Measurements from ENCODE around the gene SYT4. TPM values are rescaled to one million over a fixed set of nuclear protein-coding genes. Genes with fewer than 3 reads are reported as not detected.
"Not testable (repeated sequence)": the region's sequence is repeated elsewhere in the genome, so short reads cannot be mapped to it uniquely, and the experiment has no call there.

Gene SYT4
- polyA plus RNA-seq, result 1 to 10 TPM in 1 of 3 donors, under 1 TPM in 2; 0.43 to 1.2 (median 0.79) TPM

GRCh38 chr18:43277164-43277600 is at the start of gene SYT4:
TSS of gene SYT4 (minus strand) at chr18:43277490. CDS start at chr18:43277281, 209 bp downstream.
- 1 to 3% (median 3%) methylated on average over 20 of the region's 20 CpGs for WGBS, 3 donors
- H3K27ac ChIP-seq (ENCODE audit: low read depth, low read length), result no peak within 1 kb of the TSS

- H3K27ac ChIP-seq (ENCODE audit: low read depth, low read length), result no peak overlapping the region
- 76 to 100% (median 88%) methylated on average over 1 of the region's 1 CpG for WGBS, 3 donors
Measured at GRCh38 chr18:43322132-43322531, 44.8 kb upstream of the SYT4 start.

GRCh38 chr18:43314941-43315340 is 37.7 kb upstream of the SYT4 start:
- no peak overlapping the region for H3K27ac ChIP-seq (ENCODE audit: low read depth, low read length)
- 63 to 76% (median 72%) methylated on average over 3 of the region's 3 CpGs for WGBS, 3 donors

GRCh38 chr18:43312891-43313290 is 35.6 kb upstream of the SYT4 start:
- no peak overlapping the region for H3K27ac ChIP-seq (ENCODE audit: low read depth, low read length)
- 63 to 94% (median 76%) methylated on average over 1 of the region's 1 CpG for WGBS, 3 donors

- no peak overlapping the region for H3K27ac ChIP-seq (ENCODE audit: low read depth, low read length)
- 45 to 53% (median 52%) methylated on average over 1 of the region's 1 CpG for WGBS, 3 donors
Measured at GRCh38 chr18:43310239-43310638, 32.9 kb upstream of the SYT4 start.

GRCh38 chr18:43303376-43303775 is 26.1 kb upstream of the SYT4 start:
- H3K27ac ChIP-seq (ENCODE audit: low read depth, low read length), result no peak overlapping the region
- 70 to 75% (median 74%) methylated on average over 2 of the region's 2 CpGs for WGBS, 3 donors

- 69 to 83% (median 82%) methylated on average over 10 to 11 of the region's 11 CpGs for WGBS, 3 donors
- not testable (repeated sequence) for H3K27ac ChIP-seq (ENCODE audit: low read depth, low read length)
Measured at GRCh38 chr18:43286187-43286586, 8.9 kb upstream of the SYT4 start.

GRCh38 chr18:43283299-43283698 is 6.0 kb upstream of the SYT4 start:
- no peak overlapping the region for H3K27ac ChIP-seq (ENCODE audit: low read depth, low read length)
- WGBS, 3 donors, result 88 to 95% (median 93%) methylated on average over 16 of the region's 16 CpGs

GRCh38 chr18:43279015-43279744 is 1.9 kb upstream of the SYT4 start:
- 2 to 9% (median 8%) methylated on average over 6 of the region's 6 CpGs for WGBS, 3 donors

GRCh38 chr18:43278355-43278754 is 1.1 kb upstream of the SYT4 start:
- H3K27ac ChIP-seq (ENCODE audit: low read depth, low read length), result no peak overlapping the region

More at GRCh38 chr18:43279015-43279744, 1.9 kb upstream of the SYT4 start:
- no peak overlapping the region for H3K27ac ChIP-seq (ENCODE audit: low read depth, low read length)

- WGBS, 3 donors, result 63 to 76% (median 75%) methylated on average over 3 of the region's 3 CpGs
Measured at GRCh38 chr18:43276491-43276890, 799 bp downstream of the SYT4 start.

GRCh38 chr18:43275546-43275945 is 1.7 kb downstream of the SYT4 start:
- WGBS, 3 donors, result 70 to 89% (median 85%) methylated on average over 1 of the region's 1 CpG
- no peak overlapping the region for H3K27ac ChIP-seq (ENCODE audit: low read depth, low read length)

More at GRCh38 chr18:43276491-43276890, 799 bp downstream of the SYT4 start:
- no peak overlapping the region for H3K27ac ChIP-seq (ENCODE audit: low read depth, low read length)

GRCh38 chr18:43274526-43274925 is 2.8 kb downstream of the SYT4 start:
- H3K27ac ChIP-seq (ENCODE audit: low read depth, low read length), result no peak overlapping the region
- 53 to 73% (median 60%) methylated on average over 1 of the region's 1 CpG for WGBS, 3 donors

GRCh38 chr18:43271593-43272432 is 5.5 kb downstream of the SYT4 start:
- no peak overlapping the region for H3K27ac ChIP-seq (ENCODE audit: low read depth, low read length)
- 26 to 37% (median 33%) methylated on average over 6 of the region's 6 CpGs for WGBS, 3 donors

GRCh38 chr18:43267818-43268217 is 9.5 kb downstream of the SYT4 start:
- H3K27ac ChIP-seq (ENCODE audit: low read depth, low read length), result no peak overlapping the region
- 45 to 74% (median 70%) methylated on average over 1 of the region's 1 CpG for WGBS, 3 donors

GRCh38 chr18:43265465-43265864 is 11.8 kb downstream of the SYT4 start:
- 67 to 77% (median 73%) methylated on average over 4 of the region's 4 CpGs for WGBS, 3 donors
- no peak overlapping the region for H3K27ac ChIP-seq (ENCODE audit: low read depth, low read length)

- WGBS, 3 donors, result 90 to 96% (median 91%) methylated on average over 1 of the region's 1 CpG
- H3K27ac ChIP-seq (ENCODE audit: low read depth, low read length), result no peak overlapping the region
Measured at GRCh38 chr18:43248610-43249249, 28.6 kb downstream of the SYT4 start.

- 81 to 97% (median 93%) methylated on average over 1 of the region's 1 CpG for WGBS, 3 donors
- no peak overlapping the region for H3K27ac ChIP-seq (ENCODE audit: low read depth, low read length)
Measured at GRCh38 chr18:43247944-43248343, 29.3 kb downstream of the SYT4 start.

- WGBS, 3 donors, result 33 to 78% (median 64%) methylated on average over 2 of the region's 2 CpGs
- H3K27ac ChIP-seq (ENCODE audit: low read depth, low read length), result no peak overlapping the region
Measured at GRCh38 chr18:43238429-43238828, 38.9 kb downstream of the SYT4 start.

Data from adipose tissue (tissue), 3 donors.